A549 (cell line): ENCODE data around the gene OOSP1. TPM values are rescaled to one million over a fixed set of nuclear protein-coding genes. Genes with fewer than 3 reads are reported as not detected.

ENCODE experiments used
- ATAC-seq, 2 experiments: fragments of 200-7000 bp in 1 of 2; fragments of >200 bp in 1 of 2; cut with Nextera tagmentation in 1 of 2; cut with Tn5 transposase in 1 of 2; 3 replicates each; pipeline versions ENCODE4 v1.8.0 to v1.9.1; 2018 to 2020; ENCODE audit warnings: mild to moderate bottlenecking in 1 of 2, moderate library complexity in 1 of 2
- CTCF ChIA-PET: fragments of 300-600 bp; sonication (Branson Sonifier 250); formaldehyde crosslinking; extraction: SDS; loops from one replicate; lab custom pipeline; 2021; ENCODE audit warnings: antibody characterized with exemption, inconsistent platforms; lab: Yijun Ruan, JAX
- POLR2A ChIA-PET: fragments of 350-600 bp; formaldehyde crosslinking; extraction: SDS; loops from one replicate; lab custom pipeline; 2021; ENCODE audit warnings: antibody characterized with exemption, inconsistent platforms; lab: Yijun Ruan, JAX
- DNase-seq, 2 experiments: peaks; one replicate each; pipeline versions ENCODE4 v3.0.0 to v3.0.0-alpha.2; 2011 to 2016; ENCODE audit warnings: low read depth in 1 of 2, low spot score in 1 of 2
- FAIRE-seq: peaks from 2 replicates; lab custom pipeline; 2011; peaks lifted over from hg19 to GRCh38; lab: Jason Lieb, UNC
- H3K27ac ChIP-seq, 2 experiments: fragments of >200 bp; sonication (Bioruptor Twin); formaldehyde crosslinking; 3 replicates each; pipeline ENCODE4 v1.5.1; 2016 to 2017
- H3K4me1 ChIP-seq: fragments of >200 bp; sonication (Bioruptor Twin); formaldehyde crosslinking; 3 replicates; pipeline ENCODE4 v1.6.1; 2016
- H3K4me2 ChIP-seq: fragments of >200 bp; sonication (Bioruptor Twin); formaldehyde crosslinking; 3 replicates; pipeline ENCODE4 v1.6.1; 2016
- H3K4me3 ChIP-seq: fragments of >200 bp; sonication (Bioruptor Twin); formaldehyde crosslinking; 3 replicates; pipeline ENCODE4 v1.5.1; 2016
- H3K9me3 ChIP-seq: fragments of >200 bp; sonication (Bioruptor Twin); formaldehyde crosslinking; 3 replicates; pipeline ENCODE4 v1.6.1; 2016
- BCL3 ChIP-seq: fragments of >200 bp; sonication (Bioruptor Twin); formaldehyde crosslinking; IDR thresholded peaks from 3 replicates; pipeline ENCODE4 v1.6.1; 2016
- CBX2 ChIP-seq: fragments of 200-600 bp; sonication (generic); IDR thresholded peaks from 2 replicates; pipeline ENCODE4 v1.6.1; 2016; ENCODE audit warnings: low read depth, mild to moderate bottlenecking, borderline replicate concordance
- CEBPB ChIP-seq, 2 experiments: fragments of >200 bp in 1 of 2; sonication (Bioruptor Twin) in 1 of 2; formaldehyde crosslinking in 1 of 2; IDR thresholded peaks; 2 replicates each; pipeline ENCODE4 v1.6.1; 2012 to 2016
- CHD2 ChIP-seq: fragments of 150-350 bp; IDR thresholded peaks from 2 replicates; pipeline ENCODE4 v1.6.1; 2014; ENCODE audit warnings: low read length; ENCODE audit not compliant: partially characterized antibody
- FOSL2 ChIP-seq, 2 experiments: fragments of 450-650 bp in 1 of 2; fragments of >200 bp in 1 of 2; sonication (Bioruptor Twin) in 1 of 2; formaldehyde crosslinking; IDR thresholded peaks; 2 replicates each; pipeline versions ENCODE4 v1.5.0 to v1.6.1; 2016 to 2020; ENCODE audit warnings: mild to moderate bottlenecking in 1 of 2, moderate library complexity in 1 of 2
- HEYL ChIP-seq: fragments of 250-450 bp; sonication (Bioruptor Pico); IDR thresholded peaks from 2 replicates; pipeline ENCODE4 v1.8.0; 2021; ENCODE audit warnings: mild to moderate bottlenecking, moderate library complexity
- HMGXB4 ChIP-seq: fragments of 250-450 bp; sonication (Bioruptor Pico); IDR thresholded peaks from 2 replicates; pipeline ENCODE4 v1.5.0; 2021; ENCODE audit warnings: mild to moderate bottlenecking, moderate library complexity, borderline replicate concordance
- HOXA7 ChIP-seq: fragments of 250-450 bp; sonication (Bioruptor Pico); IDR thresholded peaks from 2 replicates; pipeline ENCODE4 v1.5.0; 2020; ENCODE audit warnings: mild to moderate bottlenecking, moderate library complexity
- HOXB5 ChIP-seq: fragments of 250-450 bp; sonication (Bioruptor Pico); IDR thresholded peaks from 2 replicates; pipeline ENCODE4 v1.5.0; 2020; ENCODE audit warnings: mild to moderate bottlenecking, moderate library complexity
- KDM1A ChIP-seq: fragments of 200-600 bp; sonication (generic); IDR thresholded peaks from 2 replicates; pipeline ENCODE4 v1.6.1; 2016; ENCODE audit warnings: low read depth, mild to moderate bottlenecking
- KDM5A ChIP-seq: fragments of 200-600 bp; sonication (generic); IDR thresholded peaks from 2 replicates; pipeline ENCODE4 v1.6.1; 2016; ENCODE audit warnings: antibody characterized with exemption, mild to moderate bottlenecking
- MAZ ChIP-seq: fragments of 150-350 bp; IDR thresholded peaks from 2 replicates; pipeline ENCODE4 v1.6.1; 2014; ENCODE audit warnings: antibody characterized with exemption, low read depth, low read length, borderline replicate concordance
- NFE2L2 ChIP-seq: fragments of 150-350 bp; conservative IDR thresholded peaks from 2 replicates; pipeline ENCODE4 v1.6.1; 2014; ENCODE audit warnings: low read length
- NPAS2 ChIP-seq: fragments of 250-450 bp; sonication (Bioruptor Pico); IDR thresholded peaks from 2 replicates; pipeline ENCODE4 v1.8.0; 2022; ENCODE audit warnings: mild to moderate bottlenecking, moderate library complexity, borderline replicate concordance
- POLR2A ChIP-seq: IDR thresholded peaks from 2 replicates; pipeline ENCODE4 v1.6.1; 2012; ENCODE audit warnings: mild to moderate bottlenecking, low read length
- POLR2AphosphoS2 ChIP-seq: conservative IDR thresholded peaks from 2 replicates; pipeline ENCODE4 v1.6.1; 2012; ENCODE audit warnings: low read length, improper control_type of control experiment, inconsistent platforms
- RAD21 ChIP-seq, 2 experiments: fragments of >200 bp in 1 of 2; sonication (Bioruptor Twin) in 1 of 2; formaldehyde crosslinking in 1 of 2; IDR thresholded peaks in 1 of 2; conservative IDR thresholded peaks in 1 of 2; 2 replicates in 1 of 2; 3 replicates in 1 of 2; pipeline ENCODE4 v1.6.1; 2012 to 2018; ENCODE audit warnings: inconsistent platforms in 1 of 2
- RARB ChIP-seq: fragments of 250-450 bp; sonication (Bioruptor Pico); IDR thresholded peaks from 2 replicates; pipeline ENCODE4 v1.8.0; 2021; ENCODE audit warnings: mild to moderate bottlenecking, moderate library complexity
- RFX5 ChIP-seq: fragments of 450-650 bp; IDR thresholded peaks from 2 replicates; pipeline ENCODE4 v1.7.1; 2014; ENCODE audit warnings: antibody characterized with exemption, mild to moderate bottlenecking, moderate library complexity
- SMC3 ChIP-seq: fragments of >200 bp; sonication (Bioruptor Twin); formaldehyde crosslinking; IDR thresholded peaks from 3 replicates; pipeline ENCODE4 v1.6.1; 2018; ENCODE audit warnings: inconsistent platforms
- SREBF2 ChIP-seq: fragments of 450-650 bp; IDR thresholded peaks from 2 replicates; pipeline ENCODE4 v1.6.1; 2014; ENCODE audit warnings: mild to moderate bottlenecking, moderate library complexity
- TFCP2L1 ChIP-seq: fragments of 250-450 bp; sonication (Bioruptor Pico); IDR thresholded peaks from 2 replicates; pipeline ENCODE4 v1.5.0; 2021; ENCODE audit warnings: mild to moderate bottlenecking
- ZC3H11A ChIP-seq: fragments of 450-650 bp; IDR thresholded peaks from 2 replicates; pipeline ENCODE4 v1.6.1; 2014; ENCODE audit warnings: antibody characterized with exemption, mild to moderate bottlenecking
- ZFP36 ChIP-seq: fragments of 450-650 bp; IDR thresholded peaks from 2 replicates; pipeline ENCODE4 v1.6.1; 2014; ENCODE audit warnings: borderline replicate concordance; ENCODE audit not compliant: partially characterized antibody
- WGBS: methylation state at CpG from one replicate; pipeline ENCODE4 v1.1.6; 2017; ENCODE audit errors: missing lambda C conversion rate; 5-methylcytosine and 5-hydroxymethylcytosine counted together
- polyA plus RNA-seq, 4 experiments: library from polyadenylated mRNA; depleted of rRNA in 3 of 4; stranded (reverse); fragments of >200 nt; fragmentation: RNase III in 1 of 4; extraction: RNeasy Plus Mini Kit Qiagen cat#74134 plus additional on column Dnase treatment in 1 of 4; gene quantifications; 2 replicates in 3 of 4; 3 replicates in 1 of 4; pipeline ENCODE4 v1.2.3, GENCODE V29; 2011 to 2017
- TF ChIP-seq, protein P1 (sequence below): fragments of 150-350 bp; IDR thresholded peaks from 2 replicates; pipeline ENCODE4 v1.6.1; 2014; ENCODE audit warnings: low read depth, mild to moderate bottlenecking, low read length
- TF ChIP-seq, protein P2 (sequence below): fragments of 250-450 bp; sonication (Bioruptor Pico); IDR thresholded peaks from 2 replicates; pipeline ENCODE4 v1.5.0; 2020; ENCODE audit warnings: low read depth, mild to moderate bottlenecking, moderate library complexity

Gene OOSP1
- polyA plus RNA-seq, 2 of the 4 experiments (the other 2 are of a cell fraction): not detected

DNA sequence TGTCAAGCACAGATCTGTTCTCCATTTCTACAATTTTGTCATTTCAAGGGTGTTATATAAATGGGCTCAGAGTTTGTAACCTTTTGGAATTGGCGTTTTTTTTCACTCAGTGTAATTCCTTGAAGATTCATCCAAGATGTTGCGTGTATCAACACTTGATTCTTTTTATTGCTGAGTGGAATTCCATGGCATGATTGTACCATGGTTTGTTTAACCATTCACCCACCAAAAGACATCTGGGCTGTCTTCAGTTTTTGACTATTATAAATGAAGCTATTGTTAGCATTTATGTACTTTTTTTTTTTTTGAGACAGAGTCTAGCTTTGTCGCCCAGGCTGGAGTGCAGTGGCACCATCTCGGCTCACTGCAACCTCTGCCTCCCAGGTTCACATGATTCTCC, 2.9 kb downstream of the OOSP1 start:
- ChIA-PET POLR2A (no interaction called here), CTCF (no interaction called here)
- no peak for TF ChIP-seq POLR2AphosphoS2
- TF ChIP-seq, protein P1, sequence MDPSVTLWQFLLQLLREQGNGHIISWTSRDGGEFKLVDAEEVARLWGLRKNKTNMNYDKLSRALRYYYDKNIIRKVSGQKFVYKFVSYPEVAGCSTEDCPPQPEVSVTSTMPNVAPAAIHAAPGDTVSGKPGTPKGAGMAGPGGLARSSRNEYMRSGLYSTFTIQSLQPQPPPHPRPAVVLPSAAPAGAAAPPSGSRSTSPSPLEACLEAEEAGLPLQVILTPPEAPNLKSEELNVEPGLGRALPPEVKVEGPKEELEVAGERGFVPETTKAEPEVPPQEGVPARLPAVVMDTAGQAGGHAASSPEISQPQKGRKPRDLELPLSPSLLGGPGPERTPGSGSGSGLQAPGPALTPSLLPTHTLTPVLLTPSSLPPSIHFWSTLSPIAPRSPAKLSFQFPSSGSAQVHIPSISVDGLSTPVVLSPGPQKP: no peak
- TF ChIP-seq, protein P2, sequence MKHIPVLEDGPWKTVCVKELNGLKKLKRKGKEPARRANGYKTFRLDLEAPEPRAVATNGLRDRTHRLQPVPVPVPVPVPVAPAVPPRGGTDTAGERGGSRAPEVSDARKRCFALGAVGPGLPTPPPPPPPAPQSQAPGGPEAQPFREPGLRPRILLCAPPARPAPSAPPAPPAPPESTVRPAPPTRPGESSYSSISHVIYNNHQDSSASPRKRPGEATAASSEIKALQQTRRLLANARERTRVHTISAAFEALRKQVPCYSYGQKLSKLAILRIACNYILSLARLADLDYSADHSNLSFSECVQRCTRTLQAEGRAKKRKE (CRISPR knock-in tag): no peak
- TF ChIP-seq NPAS2 (CRISPR knock-in tag): no peak
- TF ChIP-seq RAD21 (conservative IDR thresholded peaks at IDR 0.05 in 1 of 2, IDR thresholded peaks at IDR 0.05 in 1 of 2): no peak
- TF ChIP-seq KDM1A: no peak
- no peak for TF ChIP-seq KDM5A
- TF ChIP-seq POLR2A: no peak
- TF ChIP-seq ZFP36: no peak
- TF ChIP-seq FOSL2 (IDR thresholded peaks at IDR 0.05): no peak
- no peak for TF ChIP-seq FOSL2 (CRISPR knock-in tag; IDR thresholded peaks at IDR 0.05)
- no peak for TF ChIP-seq HOXA7 (CRISPR knock-in tag)
- no peak for TF ChIP-seq CHD2
- TF ChIP-seq RARB: no peak
- no peak for TF ChIP-seq CEBPB (IDR thresholded peaks at IDR 0.05)
- no peak for TF ChIP-seq BCL3
- TF ChIP-seq SREBF2: no peak
- TF ChIP-seq TFCP2L1 (CRISPR knock-in tag): no peak
- TF ChIP-seq RFX5: no peak
- no peak for TF ChIP-seq HOXB5 (CRISPR knock-in tag)
- Histone ChIP-seq H3K27ac (no peak overlapping the region), H3K4me1 (no peaks in the 10 kb centered on the region), H3K4me3 (no peak overlapping the region), H3K4me2 (no peak overlapping the region), H3K9me3 (no peaks in the 10 kb centered on the region)
- DNase-seq (no peak), FAIRE-seq (no peak), ATAC-seq (no peak)
- 6% methylated on average over 4 of the region's 4 CpGs for WGBS

DNA sequence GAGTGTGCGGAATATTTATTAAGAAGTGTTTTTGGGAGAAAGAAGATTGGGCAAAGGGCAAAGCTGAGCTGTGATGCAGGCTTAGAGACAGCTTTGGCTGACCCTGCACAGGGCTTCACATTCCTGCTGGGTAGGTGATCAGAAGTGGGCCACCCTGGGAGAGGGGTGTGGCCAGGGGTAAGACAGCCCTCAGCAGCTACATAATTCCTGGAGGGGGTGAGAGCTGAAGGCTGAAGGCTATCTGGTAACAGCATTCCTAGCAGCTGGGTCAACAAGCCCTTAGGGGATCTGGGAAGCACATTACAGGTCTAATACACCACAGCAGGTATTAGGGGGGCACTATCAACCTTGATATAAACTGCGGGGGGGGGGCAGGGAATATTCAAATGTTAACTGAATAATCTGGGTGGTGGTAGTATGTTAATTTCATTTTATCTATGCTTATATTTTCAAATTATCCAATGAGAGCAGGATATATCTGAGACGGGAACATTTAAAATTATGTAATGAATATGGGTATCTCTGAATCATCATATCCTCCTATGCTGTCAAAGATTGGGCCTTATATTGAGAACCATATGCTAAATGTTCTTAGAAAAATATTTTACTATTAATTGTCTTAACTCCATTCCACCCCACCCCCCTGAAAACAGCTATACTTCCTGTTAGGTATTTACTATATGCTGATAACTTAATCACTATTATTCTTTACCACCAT, 5.9 kb downstream of the OOSP1 start:
- TF ChIP-seq POLR2AphosphoS2 (no peak), HEYL (CRISPR knock-in tag) (no peak), HMGXB4 (CRISPR knock-in tag) (no peak), ZC3H11A (no peak), CBX2 (no peak), MAZ (no peak), SMC3 (no peak), NFE2L2 (no peak)
- no peak overlapping the region for H3K27ac ChIP-seq
- POLR2A ChIA-PET: no interaction called here
- H3K4me3 ChIP-seq: no peak overlapping the region
- no peak for ATAC-seq
- no peaks in the 10 kb centered on the region for H3K4me1 ChIP-seq
- FAIRE-seq: no peak
- WGBS: 21% methylated on average over 3 of the region's 3 CpGs
- no peak overlapping the region for H3K4me2 ChIP-seq
- CTCF ChIA-PET: interaction anchor here (1.1 kb wide), 1 partner anchor 13 kb away, joined by 3 read pairs; no protein-coding TSS in a partner anchor
- H3K9me3 ChIP-seq: no peaks in the 10 kb centered on the region
- no peak for DNase-seq
